HPDE6-E6E7 (cell line): ENCODE data around the gene FANCM.
"Not testable (repeated sequence)": the region's sequence is repeated elsewhere in the genome, so short reads cannot be mapped to it uniquely, and the experiment has no call there.

ENCODE experiments used
- DNase-seq: peaks from one replicate; pipeline ENCODE4 v3.0.0; 2011; ENCODE audit warnings: missing footprints; ENCODE audit errors: extremely low spot score

Gene FANCM

GRCh38 chr14:45135659-45136395 lies at the start of gene FANCM:
TSS of gene FANCM (plus strand) at chr14:45135930. CDS start at chr14:45136032, 102 bp downstream.
- DNase-seq, result peak; percentile 87

- DNase-seq, result peak; percentile 63
These were observed 45.9 kb upstream of the FANCM start for GRCh38 chr14:45089813-45090212.

DNA sequence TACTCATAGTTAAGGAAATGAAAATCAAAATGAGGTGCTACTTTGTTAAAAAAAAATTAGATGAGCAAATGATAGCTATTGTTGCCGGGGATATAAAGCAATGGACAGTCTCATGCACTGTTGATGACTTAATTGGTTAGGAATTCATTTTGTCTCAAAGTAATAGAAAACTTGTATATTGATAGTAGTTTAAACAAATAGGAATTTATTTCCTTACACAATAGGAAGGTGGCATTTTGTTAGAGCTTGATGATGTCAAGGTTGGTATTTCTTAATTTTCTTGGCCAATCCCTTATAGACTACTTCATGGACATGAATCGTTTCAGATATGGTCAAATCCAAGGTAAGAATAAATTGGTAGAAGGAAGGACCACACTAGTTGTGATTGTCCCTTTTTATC lies 44.0 kb upstream of the FANCM start:
- DNase-seq, result peak; percentile 8

DNA sequence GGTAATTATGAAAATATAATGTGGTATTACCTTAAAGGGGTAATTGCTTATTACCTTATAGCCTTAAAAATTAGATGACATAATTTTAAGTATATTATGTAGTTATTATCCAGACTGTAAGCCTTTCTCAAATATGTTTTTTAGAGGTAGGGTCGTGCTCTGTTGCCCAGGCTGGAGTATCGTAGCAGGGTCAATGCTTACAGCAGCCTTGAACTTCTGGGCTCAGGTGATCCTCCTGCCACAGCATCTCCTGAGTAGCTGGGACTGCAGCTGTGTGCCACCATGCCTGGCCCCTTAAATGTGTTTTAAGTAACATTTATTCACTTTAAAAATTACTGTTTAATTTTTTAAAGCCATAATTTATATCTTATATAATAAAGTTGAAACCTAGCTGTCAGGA lies 41.5 kb upstream of the FANCM start:
- DNase-seq, result no peak

GRCh38 chr14:45095143-45095542 lies 40.6 kb upstream of the FANCM start:
- DNase-seq, result no peak

GRCh38 chr14:45096218-45096617 lies 39.5 kb upstream of the FANCM start:
- DNase-seq, result no peak

DNA sequence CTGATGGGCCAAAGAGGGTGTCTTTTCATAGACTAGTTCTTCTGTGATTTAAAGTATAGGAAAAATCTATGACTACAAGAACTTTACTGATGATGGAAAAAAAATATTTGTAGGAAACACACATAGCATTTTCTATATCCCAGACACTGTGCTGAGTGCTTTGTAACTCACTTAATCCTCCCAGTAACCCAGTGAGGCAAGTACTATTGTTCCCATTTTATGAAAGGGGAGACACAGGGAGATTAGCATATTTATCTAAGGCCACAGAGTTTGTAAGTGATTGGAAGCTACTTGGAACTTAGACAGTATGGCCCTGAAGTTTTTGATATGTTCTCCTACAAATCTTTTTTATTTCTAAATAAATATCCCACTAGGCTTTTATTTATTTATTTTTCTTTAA lies 31.9 kb upstream of the FANCM start:
- DNase-seq, result no peak

- DNase-seq, result no peak
These were observed 31.2 kb upstream of the FANCM start for GRCh38 chr14:45104561-45104960.

GRCh38 chr14:45112896-45113781 lies 22.6 kb upstream of the FANCM start:
- DNase-seq, result no peak

GRCh38 chr14:45114327-45114726 lies 21.4 kb upstream of the FANCM start:
- no peak for DNase-seq

GRCh38 chr14:45118594-45118993 lies 17.1 kb upstream of the FANCM start:
- no peak for DNase-seq

DNA sequence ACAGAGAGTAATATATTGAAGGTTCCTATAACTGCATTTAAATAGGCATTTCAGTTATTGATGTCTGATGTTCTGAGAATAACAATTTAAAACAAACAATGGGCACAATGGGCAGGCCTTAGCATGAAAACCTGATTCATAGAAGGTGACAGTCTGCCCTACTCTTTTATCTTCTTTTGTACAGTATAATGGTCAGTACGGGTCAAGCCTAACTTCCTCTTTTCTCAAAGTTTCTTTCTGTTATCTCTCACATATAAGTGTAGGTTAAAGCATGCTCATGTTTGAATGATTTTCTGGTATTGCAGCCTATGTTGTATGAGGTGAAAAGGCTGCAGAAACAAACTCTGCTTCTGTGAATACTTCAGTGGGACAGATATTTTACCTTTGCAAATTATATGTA lies 15.6 kb upstream of the FANCM start:
- no peak for DNase-seq

DNA sequence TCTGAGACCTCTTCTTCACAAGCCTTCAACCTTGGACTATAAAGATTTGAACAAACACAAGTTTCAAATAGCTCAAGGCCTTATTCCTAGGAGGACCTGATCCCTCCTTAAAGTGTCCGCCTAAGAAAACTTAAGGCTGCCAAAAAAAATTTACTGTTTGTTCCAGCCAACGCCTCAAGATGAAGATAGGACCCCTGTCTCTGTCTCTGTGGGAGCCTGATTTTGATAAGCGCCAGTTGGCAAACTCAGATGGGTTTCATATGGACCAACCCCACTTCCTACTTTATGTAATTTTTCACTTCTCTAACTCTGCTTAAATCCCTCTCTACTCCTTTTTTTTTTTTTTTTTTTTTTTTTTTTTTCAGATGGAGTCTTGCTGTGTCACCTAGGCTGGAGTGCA lies 12.5 kb upstream of the FANCM start:
- no peak for DNase-seq

GRCh38 chr14:45125754-45126153 lies 10.0 kb upstream of the FANCM start:
- DNase-seq, result no peak

GRCh38 chr14:45128963-45129629 lies 6.6 kb upstream of the FANCM start:
- DNase-seq, result no peak

- no peak for DNase-seq
These were observed 2.1 kb upstream of the FANCM start for GRCh38 chr14:45133683-45134050.

- DNase-seq, result peak; percentile 99
These were observed 1.4 kb upstream of the FANCM start, which contains the start of gene FKBP3 for GRCh38 chr14:45134051-45134958. TSS of gene FKBP3 (minus strand) at chr14:45134481. CDS start at chr14:45134456, 25 bp downstream.

- DNase-seq, result no peak
These were observed 574 bp upstream of the FANCM start for GRCh38 chr14:45135156-45135555.

DNA sequence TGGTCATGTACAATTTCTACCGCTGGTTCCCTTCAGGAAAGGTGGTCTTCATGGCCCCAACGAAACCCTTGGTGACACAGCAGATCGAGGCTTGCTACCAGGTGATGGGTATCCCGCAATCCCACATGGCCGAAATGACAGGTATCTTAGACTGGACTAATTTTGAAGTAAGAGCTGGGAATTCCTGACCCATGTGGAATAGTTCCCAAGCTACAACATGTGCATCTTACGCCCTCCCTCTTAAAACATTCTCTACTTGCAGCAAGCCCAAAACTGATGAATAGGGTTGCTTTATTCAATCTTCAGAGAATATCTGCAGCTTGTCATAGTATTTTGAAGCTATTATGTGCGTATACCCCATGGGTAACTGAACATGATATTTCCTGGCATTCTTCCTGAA lies 669 bp downstream of the FANCM start:
- DNase-seq, result no peak

DNA sequence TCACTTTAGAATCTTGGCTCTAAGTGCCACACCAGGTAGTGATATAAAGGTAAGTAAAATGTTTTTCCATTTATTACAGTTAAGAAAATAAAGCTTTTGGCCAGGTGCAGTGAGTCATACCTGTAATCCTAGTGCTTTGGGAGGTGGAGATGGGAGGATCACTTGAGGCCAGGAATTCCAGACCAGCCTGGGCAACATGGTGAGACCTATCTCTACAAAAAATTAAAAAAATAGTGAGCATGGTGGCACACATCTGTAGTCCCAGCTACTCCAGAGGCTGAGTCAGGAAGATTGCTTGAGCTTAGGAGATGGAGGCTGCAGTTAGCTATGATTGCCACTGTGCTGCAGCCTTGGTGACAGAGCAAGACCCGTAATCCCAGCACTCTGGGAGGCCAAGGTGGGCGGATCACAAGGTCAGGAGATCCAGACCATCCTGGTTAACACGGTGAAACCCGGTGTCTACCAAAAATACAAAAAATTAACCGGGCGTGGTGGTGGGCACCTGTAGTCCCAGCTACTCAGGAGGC lies 5.0 kb downstream of the FANCM start:
- DNase-seq, result no peak

DNA sequence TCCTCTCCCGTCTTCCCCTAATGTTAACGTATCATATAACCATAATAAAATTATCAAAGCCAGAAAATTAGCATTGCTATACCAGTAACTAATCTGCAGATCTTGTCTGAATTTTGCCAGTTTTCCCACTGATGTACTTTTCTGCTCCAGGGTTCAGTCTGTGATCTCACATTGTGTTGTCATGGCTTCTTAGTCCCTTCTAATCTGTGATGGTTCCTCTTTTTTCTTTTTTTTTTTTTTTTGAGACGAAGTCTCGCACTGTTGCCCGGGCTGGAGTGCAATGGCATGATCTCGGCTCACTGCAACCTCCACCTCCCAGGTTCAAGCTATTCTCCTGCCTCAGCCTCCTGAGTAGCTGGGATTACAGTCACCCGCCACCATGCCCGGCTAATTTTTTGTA lies 6.4 kb downstream of the FANCM start:
- DNase-seq, result not testable (repeated sequence)
